Adipocyte (in vitro differentiated cells): ENCODE data around the gene CFAP92.

ENCODE experiments used
- DNase-seq: peaks from one replicate; pipeline ENCODE4 v3.0.0-alpha.2; 2015; ENCODE audit warnings: low read depth
- H3K27me3 ChIP-seq: replicated peaks from 2 replicates; pipeline ENCODE4 v1.7.0; 2013; ENCODE audit warnings: mild to moderate bottlenecking, low read length, moderate library complexity; ENCODE audit not compliant: control insufficient read depth, insufficient read depth
- H3K36me3 ChIP-seq: 2 replicates; pipeline ENCODE4 v1.7.0; 2013; ENCODE audit warnings: low read length, mild to moderate bottlenecking, moderate library complexity; ENCODE audit not compliant: control insufficient read depth, insufficient read depth, severe bottlenecking
- H3K4me1 ChIP-seq: 2 replicates; pipeline ENCODE4 v1.7.0; 2013; ENCODE audit warnings: mild to moderate bottlenecking, low read length, moderate library complexity; ENCODE audit not compliant: control insufficient read depth, insufficient read depth
- H3K4me3 ChIP-seq: 2 replicates; pipeline ENCODE4 v1.7.0; 2013; ENCODE audit warnings: mild to moderate bottlenecking, low read length, moderate library complexity
- H3K9ac ChIP-seq: 2 replicates; pipeline ENCODE4 v1.7.0; 2013; ENCODE audit warnings: mild to moderate bottlenecking, low read length, moderate library complexity
- H3K9me3 ChIP-seq: 2 replicates; pipeline ENCODE4 v1.7.0; 2013; ENCODE audit warnings: mild to moderate bottlenecking, low read length, moderate library complexity; ENCODE audit not compliant: control insufficient read depth

Gene CFAP92

GRCh38 chr3:128973988-128974564, 19.8 kb downstream of the CFAP92 start:
- Histone ChIP-seq H3K9me3 (no peaks in the 10 kb centered on the region), H3K9ac (no peak overlapping the region), H3K36me3 (no peaks in the 10 kb centered on the region), H3K4me1 (peaks cover 21% of the 10 kb centered on the region), H3K27me3 (no peaks in the 10 kb centered on the region), H3K4me3 (no peak overlapping the region)
- no peak for DNase-seq

- H3K4me3 ChIP-seq, result no peak overlapping the region
- peaks cover 21% of the 10 kb centered on the region for H3K4me1 ChIP-seq
- H3K9ac ChIP-seq, result peak overlapping the region; percentile 46
- no peaks in the 10 kb centered on the region for H3K9me3 ChIP-seq
- peaks cover 4% of the 10 kb centered on the region for H3K27me3 ChIP-seq
- DNase-seq, result peak; percentile 64
- no peaks in the 10 kb centered on the region for H3K36me3 ChIP-seq
These were observed 22.3 kb downstream of the CFAP92 start for GRCh38 chr3:128971421-128972100.

- H3K9ac ChIP-seq, result peak overlapping the region; percentile 46
- DNase-seq, result no peak
- no peaks in the 10 kb centered on the region for H3K9me3 ChIP-seq
- no peak overlapping the region for H3K4me3 ChIP-seq
- H3K36me3 ChIP-seq, result no peaks in the 10 kb centered on the region
- peaks cover 21% of the 10 kb centered on the region for H3K4me1 ChIP-seq
- H3K27me3 ChIP-seq, result peaks cover 4% of the 10 kb centered on the region
These were observed 23.2 kb downstream of the CFAP92 start for GRCh38 chr3:128970740-128971047.

- Histone ChIP-seq H3K9me3 (no peaks in the 10 kb centered on the region), H3K4me3 (no peak overlapping the region), H3K9ac (peak overlapping the region; percentile 46), H3K27me3 (peaks cover 4% of the 10 kb centered on the region), H3K36me3 (no peaks in the 10 kb centered on the region), H3K4me1 (peaks cover 21% of the 10 kb centered on the region)
- peak; percentile 80 for DNase-seq
These were observed 23.7 kb downstream of the CFAP92 start for GRCh38 chr3:128969993-128970739.

GRCh38 chr3:128967748-128968355, 26.0 kb downstream of the CFAP92 start:
- Histone ChIP-seq H3K4me3 (no peak overlapping the region), H3K9ac (no peak overlapping the region), H3K27me3 (peaks cover 4% of the 10 kb centered on the region), H3K9me3 (no peaks in the 10 kb centered on the region), H3K36me3 (no peaks in the 10 kb centered on the region), H3K4me1 (peaks cover 21% of the 10 kb centered on the region)
- DNase-seq, result no peak

GRCh38 chr3:128965818-128966217, 28.1 kb downstream of the CFAP92 start:
- no peak overlapping the region for H3K9ac ChIP-seq

GRCh38 chr3:128965280-128965679, 28.6 kb downstream of the CFAP92 start:
- no peak for DNase-seq

More at GRCh38 chr3:128965818-128966217, 28.1 kb downstream of the CFAP92 start:
- Histone ChIP-seq H3K9me3 (no peaks in the 10 kb centered on the region), H3K27me3 (peaks cover 4% of the 10 kb centered on the region), H3K4me3 (no peak overlapping the region), H3K36me3 (no peaks in the 10 kb centered on the region), H3K4me1 (peaks cover 8% of the 10 kb centered on the region)
- DNase-seq, result no peak

GRCh38 chr3:128956440-128956839, 37.4 kb downstream of the CFAP92 start:
- no peak for DNase-seq
- Histone ChIP-seq H3K4me3 (no peak overlapping the region), H3K27me3 (peaks cover 4% of the 10 kb centered on the region)

More at GRCh38 chr3:128965280-128965679, 28.6 kb downstream of the CFAP92 start:
- Histone ChIP-seq H3K4me3 (no peak overlapping the region), H3K27me3 (peaks cover 4% of the 10 kb centered on the region), H3K9me3 (no peaks in the 10 kb centered on the region), H3K4me1 (peaks cover 3% of the 10 kb centered on the region), H3K9ac (no peak overlapping the region), H3K36me3 (no peaks in the 10 kb centered on the region)

GRCh38 chr3:128950223-128950938, 43.5 kb downstream of the CFAP92 start:
- no peak overlapping the region for H3K9ac ChIP-seq
- no peaks in the 10 kb centered on the region for H3K27me3 ChIP-seq
- H3K36me3 ChIP-seq, result no peaks in the 10 kb centered on the region
- no peak overlapping the region for H3K4me3 ChIP-seq
- peak; percentile 22 for DNase-seq
- no peaks in the 10 kb centered on the region for H3K9me3 ChIP-seq
- no peaks in the 10 kb centered on the region for H3K4me1 ChIP-seq

More at GRCh38 chr3:128956440-128956839, 37.4 kb downstream of the CFAP92 start:
- no peaks in the 10 kb centered on the region for H3K4me1 ChIP-seq
- H3K36me3 ChIP-seq, result no peaks in the 10 kb centered on the region
- no peak overlapping the region for H3K9ac ChIP-seq
- peaks cover 7% of the 10 kb centered on the region for H3K9me3 ChIP-seq

GRCh38 chr3:128949158-128949557, 44.7 kb downstream of the CFAP92 start:
- Histone ChIP-seq H3K9me3 (no peaks in the 10 kb centered on the region), H3K36me3 (no peaks in the 10 kb centered on the region), H3K27me3 (peaks cover 6% of the 10 kb centered on the region), H3K4me3 (no peak overlapping the region), H3K4me1 (no peaks in the 10 kb centered on the region), H3K9ac (no peak overlapping the region)
- no peak for DNase-seq

- no peaks in the 10 kb centered on the region for H3K9me3 ChIP-seq
- H3K9ac ChIP-seq, result no peak overlapping the region
- no peaks in the 10 kb centered on the region for H3K36me3 ChIP-seq
- H3K27me3 ChIP-seq, result peaks cover 7% of the 10 kb centered on the region
- no peak overlapping the region for H3K4me3 ChIP-seq
- peak; percentile 1 for DNase-seq
- no peaks in the 10 kb centered on the region for H3K4me1 ChIP-seq
These were observed 47.5 kb downstream of the CFAP92 start for GRCh38 chr3:128946411-128946810.
